HCT116 (cell line): ENCODE measurements around the gene SCN4B.

Experiments
- POLR2A ChIP-seq: IDR thresholded peaks from 2 replicates; pipeline ENCODE4 v1.7.0; 2011; ENCODE audit warnings: borderline replicate concordance; ENCODE audit not compliant: insufficient read depth, insufficient read length; ENCODE audit errors: extremely low read depth
- SRF ChIP-seq: IDR thresholded peaks from 2 replicates; pipeline ENCODE4 v1.6.1; 2012; ENCODE audit warnings: low read depth
- TF ChIP-seq, protein P1 (sequence below), 3 experiments: fragments of 200-600 bp in 1 of 3; sonication (generic) in 1 of 3; IDR thresholded peaks in 2 of 3; conservative IDR thresholded peaks in 1 of 3; 2 replicates each; pipeline ENCODE4 v1.5.1; 2012 to 2017; ENCODE audit warnings: low read depth in 2 of 3, low read length in 2 of 3, antibody characterized with exemption in 1 of 3, borderline replicate concordance in 1 of 3, control low read depth in 1 of 3, mild to moderate bottlenecking in 1 of 3, mixed read lengths in 1 of 3, mixed run types in 1 of 3, moderate library complexity in 1 of 3; ENCODE audit not compliant: insufficient read depth in 1 of 3

DNA sequence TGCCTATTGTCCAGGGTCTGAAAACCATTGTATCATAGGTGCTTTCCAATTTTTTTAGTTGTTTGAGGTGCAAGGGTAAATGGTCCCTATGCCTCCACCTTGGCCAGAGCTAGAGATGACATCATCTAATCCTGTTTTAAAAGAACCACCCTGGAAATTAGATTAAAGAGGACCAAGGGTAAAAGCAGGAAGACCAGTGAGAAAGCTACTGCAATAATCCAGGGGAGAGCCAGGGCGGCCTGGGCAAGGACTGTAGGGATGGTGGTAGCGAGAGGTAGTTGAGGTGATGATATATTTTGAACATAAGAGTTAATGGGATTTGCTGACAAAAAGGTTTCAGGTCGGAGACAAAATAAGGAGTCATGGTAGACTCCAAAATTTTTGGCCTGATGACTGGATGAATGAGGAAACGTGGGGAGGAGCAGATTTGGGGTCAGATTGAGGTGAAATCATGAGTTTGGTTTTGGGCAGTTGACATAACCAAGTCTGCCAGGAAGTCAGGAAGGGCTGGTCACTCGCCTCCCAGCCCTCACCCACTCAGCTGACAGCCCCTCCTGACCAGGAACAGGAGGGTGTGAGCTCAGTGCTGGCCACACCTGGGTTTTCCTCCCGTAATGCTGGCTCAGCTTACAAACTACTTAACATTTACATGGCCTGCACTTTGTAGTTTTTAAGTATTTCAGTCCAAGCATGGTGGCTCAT is 23.0 kb downstream of the SCN4B start:
- TF ChIP-seq, protein P1, sequence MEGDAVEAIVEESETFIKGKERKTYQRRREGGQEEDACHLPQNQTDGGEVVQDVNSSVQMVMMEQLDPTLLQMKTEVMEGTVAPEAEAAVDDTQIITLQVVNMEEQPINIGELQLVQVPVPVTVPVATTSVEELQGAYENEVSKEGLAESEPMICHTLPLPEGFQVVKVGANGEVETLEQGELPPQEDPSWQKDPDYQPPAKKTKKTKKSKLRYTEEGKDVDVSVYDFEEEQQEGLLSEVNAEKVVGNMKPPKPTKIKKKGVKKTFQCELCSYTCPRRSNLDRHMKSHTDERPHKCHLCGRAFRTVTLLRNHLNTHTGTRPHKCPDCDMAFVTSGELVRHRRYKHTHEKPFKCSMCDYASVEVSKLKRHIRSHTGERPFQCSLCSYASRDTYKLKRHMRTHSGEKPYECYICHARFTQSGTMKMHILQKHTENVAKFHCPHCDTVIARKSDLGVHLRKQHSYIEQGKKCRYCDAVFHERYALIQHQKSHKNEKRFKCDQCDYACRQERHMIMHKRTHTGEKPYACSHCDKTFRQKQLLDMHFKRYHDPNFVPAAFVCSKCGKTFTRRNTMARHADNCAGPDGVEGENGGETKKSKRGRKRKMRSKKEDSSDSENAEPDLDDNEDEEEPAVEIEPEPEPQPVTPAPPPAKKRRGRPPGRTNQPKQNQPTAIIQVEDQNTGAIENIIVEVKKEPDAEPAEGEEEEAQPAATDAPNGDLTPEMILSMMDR (IDR thresholded peaks at IDR 0.05 in 2 of 3, conservative IDR thresholded peaks at IDR 0.05 in 1 of 3; ENCODE audit: borderline replicate concordance in 1 of 3, insufficient read depth in 1 of 3, low read depth in 2 of 3, low read length in 2 of 3): no peak
- TF ChIP-seq POLR2A: no peak
- no peak for TF ChIP-seq SRF
